Measurements from ENCODE around the gene RIC8B. TPM values are rescaled to one million over a fixed set of nuclear protein-coding genes. Genes with fewer than 3 reads are reported as not detected.

Gene RIC8B
- total RNA-seq, 1 donor from 2014 or later = 33.8 TPM

GRCh38 chr12:106837782-106838181, 63.3 kb downstream of the RIC8B start:
- no peaks in the 10 kb centered on the region for H3K9me3 Mint-ChIP-seq
- H3K27ac Mint-ChIP-seq (ENCODE audit: unreplicated experiment) = no peak overlapping the region
- H3K4me1 Mint-ChIP-seq = peaks cover 45% of the 10 kb centered on the region
- no peaks in the 10 kb centered on the region for H3K27me3 Mint-ChIP-seq (ENCODE audit: low read depth)
- H3K4me3 Mint-ChIP-seq = no peak overlapping the region
- no peak for DNase-seq (ENCODE audit: low read depth, low spot score)
- H3K36me3 Mint-ChIP-seq (ENCODE audit: low read depth) = peaks cover 9% of the 10 kb centered on the region
- TF ChIP-seq CTCF (conservative IDR thresholded peaks at IDR 0.05) = no peak

DNA sequence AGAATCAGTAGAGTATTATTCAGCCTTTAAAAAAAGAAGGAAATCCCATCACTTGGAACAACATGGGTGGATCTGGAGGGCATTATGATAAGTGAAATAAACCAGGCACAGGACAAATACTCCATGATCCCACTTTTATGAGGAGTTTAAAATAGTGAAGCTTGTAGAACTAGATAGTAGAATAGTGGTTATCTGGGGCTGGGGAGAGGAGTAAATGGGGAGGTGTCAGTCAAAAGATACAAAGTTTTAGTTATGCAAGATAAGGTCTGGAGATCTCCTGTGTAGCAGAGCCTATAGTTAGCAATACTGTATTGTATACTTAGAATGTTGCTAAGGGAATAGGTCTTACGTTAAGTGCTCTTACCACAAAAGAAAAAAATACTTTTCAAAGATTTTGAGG, 64.9 kb downstream of the RIC8B start:
- TF ChIP-seq CTCF (conservative IDR thresholded peaks at IDR 0.05) = no peak
- peak overlapping the region; percentile 1 for H3K4me3 Mint-ChIP-seq
- DNase-seq (ENCODE audit: low read depth, low spot score) = no peak
- H3K27me3 Mint-ChIP-seq (ENCODE audit: low read depth) = no peaks in the 10 kb centered on the region
- peak overlapping the region; percentile 46 for H3K27ac Mint-ChIP-seq (ENCODE audit: unreplicated experiment)
- peaks cover 9% of the 10 kb centered on the region for H3K36me3 Mint-ChIP-seq (ENCODE audit: low read depth)
- H3K4me1 Mint-ChIP-seq = peaks cover 45% of the 10 kb centered on the region
- H3K9me3 Mint-ChIP-seq = no peaks in the 10 kb centered on the region

- Mint-ChIP-seq H3K27ac (ENCODE audit: unreplicated experiment) (peak overlapping the region; percentile 94), H3K36me3 (ENCODE audit: low read depth) (peaks cover 9% of the 10 kb centered on the region), H3K4me1 (peaks cover 45% of the 10 kb centered on the region), H3K4me3 (no peak overlapping the region), H3K9me3 (no peaks in the 10 kb centered on the region), H3K27me3 (ENCODE audit: low read depth) (no peaks in the 10 kb centered on the region)
- no peak for DNase-seq (ENCODE audit: low read depth, low spot score)
- TF ChIP-seq CTCF (conservative IDR thresholded peaks at IDR 0.05) = no peak
These were observed 65.8 kb downstream of the RIC8B start for GRCh38 chr12:106840243-106840642.

DNA sequence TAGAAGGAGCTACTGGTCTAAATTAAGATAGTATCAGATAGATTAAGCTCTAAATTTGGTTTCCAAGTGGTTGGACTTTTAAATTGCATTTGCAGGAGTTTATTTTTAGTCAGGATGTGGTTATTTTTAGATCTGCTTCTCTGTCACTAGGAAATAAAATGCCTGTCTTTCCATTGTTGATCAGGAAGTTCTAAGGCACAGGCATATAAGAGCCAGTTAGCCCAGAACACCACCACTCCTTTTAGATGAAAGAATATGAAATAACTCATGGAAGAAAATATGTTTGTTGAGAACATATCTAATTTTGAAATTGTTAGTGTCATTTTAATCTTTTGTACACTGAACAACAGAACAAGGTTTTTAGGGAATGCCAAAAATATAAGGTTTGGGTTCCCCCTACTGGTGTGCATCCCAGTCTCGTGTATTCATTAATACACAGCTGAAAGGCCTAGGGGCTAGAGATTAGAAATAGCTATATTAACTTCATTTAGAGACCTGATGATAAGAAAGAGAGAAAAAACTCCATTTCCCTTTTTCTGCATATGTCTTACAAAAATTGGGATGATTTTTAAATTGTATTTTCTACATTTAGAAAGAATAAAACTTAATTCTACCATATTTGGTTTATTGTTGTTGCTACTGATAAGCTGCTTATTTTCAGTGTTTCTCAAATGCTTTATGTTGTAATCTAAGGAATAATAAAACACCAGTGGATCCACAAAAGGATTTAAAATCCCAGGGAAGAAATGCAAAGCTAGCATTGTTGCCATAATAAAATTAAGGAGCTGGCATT, 67.2 kb downstream of the RIC8B start:
- TF ChIP-seq CTCF (conservative IDR thresholded peaks at IDR 0.05) = peak; percentile 81
- peak overlapping the region; percentile 32 for H3K4me3 Mint-ChIP-seq
- peaks cover 38% of the 10 kb centered on the region for H3K4me1 Mint-ChIP-seq
- H3K27me3 Mint-ChIP-seq (ENCODE audit: low read depth) = no peaks in the 10 kb centered on the region
- DNase-seq (ENCODE audit: low read depth, low spot score) = peak; percentile 40
- H3K27ac Mint-ChIP-seq (ENCODE audit: unreplicated experiment) = peak overlapping the region; percentile 59
- peaks cover 3% of the 10 kb centered on the region for H3K36me3 Mint-ChIP-seq (ENCODE audit: low read depth)
- no peaks in the 10 kb centered on the region for H3K9me3 Mint-ChIP-seq

DNA sequence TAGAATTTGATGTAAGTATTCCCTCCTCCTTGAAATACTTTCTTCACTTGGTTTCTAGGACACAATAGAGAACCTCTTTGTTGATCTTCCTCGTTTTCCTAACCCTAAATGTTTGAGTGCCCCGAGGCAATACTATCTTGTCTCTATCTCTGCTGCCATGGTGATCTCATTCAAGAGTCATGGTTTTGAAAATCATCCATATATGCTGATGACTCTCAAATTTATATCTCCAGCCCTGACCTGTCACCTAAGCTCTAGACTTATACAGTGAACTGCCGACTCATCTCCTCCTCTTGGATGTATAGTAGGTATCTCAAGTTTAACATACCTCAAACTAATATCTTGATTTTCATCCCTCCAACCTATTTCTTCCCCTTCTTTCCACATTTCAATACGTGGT, 71.4 kb downstream of the RIC8B start:
- TF ChIP-seq CTCF (conservative IDR thresholded peaks at IDR 0.05) = no peak
- Mint-ChIP-seq H3K4me1 (peaks cover 12% of the 10 kb centered on the region), H3K36me3 (ENCODE audit: low read depth) (peaks cover 12% of the 10 kb centered on the region), H3K27ac (ENCODE audit: unreplicated experiment) (no peak overlapping the region), H3K27me3 (ENCODE audit: low read depth) (no peaks in the 10 kb centered on the region), H3K9me3 (peaks cover 3% of the 10 kb centered on the region), H3K4me3 (no peak overlapping the region)
- DNase-seq (ENCODE audit: low read depth, low spot score) = no peak

Data from neural crest cell (in vitro differentiated cells).